CD4-positive, alpha-beta T cell (primary cell): ENCODE measurements around the gene TBC1D22A. TPM values are rescaled to one million over a fixed set of nuclear protein-coding genes. Genes with fewer than 3 reads are reported as not detected.

Experiments used
- ATAC-seq: fragments of 200-7000 bp; cut with Tn5 transposase; one replicate; pipeline ENCODE4 v1.10.0; 2022; ENCODE audit warnings: mild to moderate bottlenecking; ENCODE audit not compliant: poor library complexity
- CTCF ChIA-PET: fragments of 350-600 bp; sonication (Branson Sonifier 250); formaldehyde crosslinking; loops from one replicate; lab custom pipeline; 2021; ENCODE audit warnings: antibody characterized with exemption, inconsistent platforms; lab: Charles Lee
- POLR2A ChIA-PET: fragments of 350-600 bp; sonication (Branson Sonifier 250); formaldehyde crosslinking; loops from one replicate; lab custom pipeline; 2021; ENCODE audit warnings: antibody characterized with exemption, inconsistent platforms; lab: Charles Lee
- DNase-seq, 14 experiments: peaks; one replicate each; pipeline ENCODE4 v3.0.0-alpha.2; 2013 to 2020; ENCODE audit warnings: mixed read lengths in 2 of 14
- H3K27ac ChIP-seq, 2 donors: one replicate each; pipeline versions ENCODE4 v1.5.1 to v1.7.0; 2013; ENCODE audit warnings: low read length in 2 of 2, low read depth in 1 of 2, mild to moderate bottlenecking in 1 of 2
- H3K27me3 ChIP-seq, 2 experiments: 1 replicate in 1 of 2; 2 replicates in 1 of 2; pipeline versions ENCODE4 v1.6.1 to v1.7.0; 2013; ENCODE audit warnings: low read length in 2 of 2, control low read depth in 1 of 2, mild to moderate bottlenecking in 1 of 2, moderate library complexity in 1 of 2; ENCODE audit not compliant: insufficient read depth in 2 of 2, control insufficient read depth in 1 of 2
- H3K36me3 ChIP-seq: one replicate; pipeline ENCODE4 v1.6.1; 2013; ENCODE audit warnings: low read length, control low read depth; ENCODE audit not compliant: insufficient read depth
- H3K4me1 ChIP-seq: one replicate; pipeline ENCODE4 v1.6.1; 2013; ENCODE audit warnings: low read length, control low read depth; ENCODE audit not compliant: insufficient read depth
- H3K4me3 ChIP-seq: one replicate; pipeline ENCODE4 v1.5.1; 2013; ENCODE audit warnings: mild to moderate bottlenecking, low read length, moderate library complexity
- H3K9me3 ChIP-seq, 2 experiments: 1 replicate in 1 of 2; 2 replicates in 1 of 2; pipeline versions ENCODE4 v1.6.1 to v1.7.0; 2013; ENCODE audit warnings: low read length in 2 of 2, mild to moderate bottlenecking in 2 of 2, control low read depth in 1 of 2, moderate library complexity in 1 of 2; ENCODE audit not compliant: control insufficient read depth in 1 of 2, insufficient read depth in 1 of 2
- H3K27ac Mint-ChIP-seq: one replicate; pipeline ENCODE4 v1.8.0; 2020; ENCODE audit warnings: mixed read lengths
- H3K27me3 Mint-ChIP-seq: one replicate; pipeline ENCODE4 v1.8.0; 2021; ENCODE audit warnings: mixed read lengths
- H3K36me3 Mint-ChIP-seq: one replicate; pipeline ENCODE4 v1.8.0; 2021; ENCODE audit warnings: low read depth, mixed read lengths
- H3K4me1 Mint-ChIP-seq: one replicate; pipeline ENCODE4 v1.8.0; 2021; ENCODE audit warnings: low read depth, mixed read lengths
- H3K4me3 Mint-ChIP-seq: one replicate; pipeline ENCODE4 v1.8.0; 2020; ENCODE audit warnings: mild to moderate bottlenecking, mixed read lengths
- H3K9me3 Mint-ChIP-seq: one replicate; pipeline ENCODE4 v1.8.0; 2020; ENCODE audit warnings: mixed read lengths
- CTCF ChIP-seq: fragments of 200-600 bp; IDR thresholded peaks from one replicate; pipeline ENCODE4 v1.8.0; 2022; ENCODE audit warnings: antibody characterized with exemption, mild to moderate bottlenecking
- intact Hi-C, 2 experiments: fragments of 100-400 bp; cut with DNase I in 1 of 2; cut with micrococcal nuclease in 1 of 2; formaldehyde crosslinking; loops; one replicate each; pipeline versions ENCODE4 v1.15.1 to v1.9.0; 2023 to 2025; cut with DNase I, micrococcal nuclease
- total RNA-seq, 174 experiments: library from RNA in 2 of 174; stranded (reverse) in 2 of 174; gene quantifications; one replicate each; pipeline ENCODE4 v1.2.3 and lab custom pipeline; 2021 to 2026

TBC1D22A gene
- total RNA-seq, 2 experiments from 2014 or later: 27.1 to 31.7 TPM

GRCh38 chr22:47011131-47011858 lies 248.8 kb downstream of the TBC1D22A start:
- Mint-ChIP-seq H3K4me1 (no peaks in the 10 kb centered on the region), H3K27me3 (no peaks in the 10 kb centered on the region), H3K27ac (no peak overlapping the region), H3K36me3 (peaks cover 28% of the 10 kb centered on the region), H3K4me3 (no peak overlapping the region), H3K9me3 (no peaks in the 10 kb centered on the region)
- peaks cover 0 to 4% of the 10 kb centered on the region in 2 experiments for H3K9me3 ChIP-seq
- no peak overlapping the region for H3K4me3 ChIP-seq
- no peaks in the 10 kb centered on the region for H3K27me3 ChIP-seq
- H3K4me1 ChIP-seq: no peaks in the 10 kb centered on the region
- peaks cover 16% of the 10 kb centered on the region for H3K36me3 ChIP-seq
- H3K27ac ChIP-seq: no peak overlapping the region
- TF ChIP-seq CTCF: no peak
- no peak for ATAC-seq
- DNase-seq: no peak
- intact Hi-C loops: no loop called here
- POLR2A ChIA-PET: no interaction called here
- CTCF ChIA-PET: no interaction called here

DNA sequence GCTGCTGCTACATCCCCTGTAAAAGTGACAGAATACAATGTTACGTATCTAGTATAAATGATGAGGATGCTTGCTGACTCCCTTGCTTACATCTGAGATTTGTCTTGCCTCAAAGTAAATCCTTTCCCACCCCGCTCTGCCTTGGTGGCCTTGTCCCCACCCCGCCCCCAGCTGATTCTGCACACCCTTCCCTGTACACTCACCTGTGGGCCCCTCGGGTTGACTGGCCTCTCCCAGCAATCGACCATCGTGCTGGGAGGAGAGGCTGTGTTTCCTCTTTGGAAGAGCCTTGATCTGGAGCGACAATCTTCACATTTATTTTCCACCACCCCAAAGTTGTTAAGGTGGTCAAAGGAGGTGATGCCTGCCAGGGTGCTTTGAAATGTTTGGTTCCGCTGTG lies 249.4 kb downstream of the TBC1D22A start:
- no peak overlapping the region for H3K27ac ChIP-seq
- no peak overlapping the region for H3K27ac Mint-ChIP-seq
- peaks cover 30% of the 10 kb centered on the region for H3K36me3 Mint-ChIP-seq
- DNase-seq: no peak
- ChIA-PET POLR2A (no interaction called here), CTCF (no interaction called here)
- no peaks in the 10 kb centered on the region for H3K4me1 Mint-ChIP-seq
- peaks cover 12% of the 10 kb centered on the region for H3K36me3 ChIP-seq
- H3K27me3 Mint-ChIP-seq: no peaks in the 10 kb centered on the region
- no peaks in the 10 kb centered on the region for H3K4me1 ChIP-seq
- no peaks in the 10 kb centered on the region for H3K27me3 ChIP-seq
- intact Hi-C loops: no loop called here
- TF ChIP-seq CTCF: no peak
- H3K4me3 Mint-ChIP-seq: no peak overlapping the region
- no peak overlapping the region for H3K4me3 ChIP-seq
- H3K9me3 ChIP-seq: peaks cover 0 to 4% of the 10 kb centered on the region in 2 experiments
- no peaks in the 10 kb centered on the region for H3K9me3 Mint-ChIP-seq
- no peak for ATAC-seq

- Histone ChIP-seq H3K4me3 (no peak overlapping the region), H3K9me3 (peaks cover 0 to 5% of the 10 kb centered on the region in 2 experiments), H3K27ac (no peak overlapping the region), H3K36me3 (peaks cover 10% of the 10 kb centered on the region), H3K4me1 (no peaks in the 10 kb centered on the region), H3K27me3 (no peaks in the 10 kb centered on the region)
- ChIA-PET POLR2A (no interaction called here), CTCF (no interaction called here)
- intact Hi-C loops: no loop called here
- no peak overlapping the region for H3K4me3 Mint-ChIP-seq
- no peaks in the 10 kb centered on the region for H3K4me1 Mint-ChIP-seq
- H3K36me3 Mint-ChIP-seq: peaks cover 34% of the 10 kb centered on the region
- no peak for DNase-seq
- ATAC-seq: no peak
- H3K27me3 Mint-ChIP-seq: no peaks in the 10 kb centered on the region
- no peaks in the 10 kb centered on the region for H3K9me3 Mint-ChIP-seq
- no peak overlapping the region for H3K27ac Mint-ChIP-seq
- TF ChIP-seq CTCF: no peak
These were observed 250.3 kb downstream of the TBC1D22A start for GRCh38 chr22:47012589-47013370.
